NCI-H2196 (cell line): Measurements from ENCODE around the gene EOLA2.
"Not testable (repeated sequence)": the region's sequence is repeated elsewhere in the genome, so short reads cannot be mapped to it uniquely, and the experiment has no call there.

ENCODE experiments used
- DNase-seq: peaks from one replicate; lab custom pipeline; 2025; ENCODE audit not compliant: unreplicated experiment; lab: John Stamatoyannopoulos, UW

EOLA2 gene

GRCh38 chrX:149933547-149933946, 4.7 kb downstream of the EOLA2 start:
- DNase-seq, result not testable (repeated sequence)

- DNase-seq, result not testable (repeated sequence)
These were observed 5.3 kb downstream of the EOLA2 start for GRCh38 chrX:149932970-149933369.

- not testable (repeated sequence) for DNase-seq
These were observed 6.1 kb downstream of the EOLA2 start for GRCh38 chrX:149932150-149932549.

- DNase-seq, result not testable (repeated sequence)
These were observed 6.9 kb downstream of the EOLA2 start for GRCh38 chrX:149931355-149931754.

- DNase-seq, result not testable (repeated sequence)
These were observed 8.9 kb downstream of the EOLA2 start, which contains the start of gene HSFX4 for GRCh38 chrX:149929400-149929799. TSS of gene HSFX4 (plus strand) at chrX:149929573. CDS start at chrX:149929645, 72 bp downstream.

- DNase-seq, result not testable (repeated sequence)
These were observed 9.7 kb downstream of the EOLA2 start for GRCh38 chrX:149928635-149929034.

GRCh38 chrX:149927964-149928258, 10.4 kb downstream of the EOLA2 start:
- not testable (repeated sequence) for DNase-seq

- DNase-seq, result not testable (repeated sequence)
These were observed 10.9 kb downstream of the EOLA2 start for GRCh38 chrX:149927245-149927963.

GRCh38 chrX:149924434-149924833, 13.9 kb downstream of the EOLA2 start:
- DNase-seq, result not testable (repeated sequence)

GRCh38 chrX:149923836-149924235, 14.5 kb downstream of the EOLA2 start:
- not testable (repeated sequence) for DNase-seq

- no peak for DNase-seq
These were observed 21.4 kb downstream of the EOLA2 start for GRCh38 chrX:149916745-149917392.

- no peak for DNase-seq
These were observed 28.1 kb downstream of the EOLA2 start for GRCh38 chrX:149910178-149910695.

- no peak for DNase-seq
These were observed 28.7 kb downstream of the EOLA2 start for GRCh38 chrX:149909324-149910177.

- no peak for DNase-seq
These were observed 29.6 kb downstream of the EOLA2 start for GRCh38 chrX:149908727-149909126.

- no peak for DNase-seq
These were observed 30.0 kb downstream of the EOLA2 start for GRCh38 chrX:149908308-149908707.

- no peak for DNase-seq
These were observed 34.2 kb downstream of the EOLA2 start for GRCh38 chrX:149903889-149904748.

GRCh38 chrX:149898554-149898953, 39.7 kb downstream of the EOLA2 start:
- DNase-seq, result no peak

GRCh38 chrX:149890828-149891227, 47.5 kb downstream of the EOLA2 start:
- not testable (repeated sequence) for DNase-seq
